DMS53 treated with DMSO at 0.1 percent for 48 hours (cell line): ENCODE data around the gene WFDC10B.
"Not testable (repeated sequence)": the region's sequence is repeated elsewhere in the genome, so short reads cannot be mapped to it uniquely, and the experiment has no call there.

Experiments
- DNase-seq: peaks from one replicate; lab custom pipeline; 2025; ENCODE audit not compliant: unreplicated experiment; lab: John Stamatoyannopoulos, UW

The WFDC10B gene

GRCh38 chr20:45704969-45705637 lies at the start of gene WFDC10B:
WFDC10B (minus strand) TSS chr20:45705019; CDS start chr20:45685992, 19,027 bp downstream.
- DNase-seq = no peak

GRCh38 chr20:45752746-45753145 lies 47.9 kb upstream of the WFDC10B start:
- DNase-seq = no peak

GRCh38 chr20:45751721-45752120 lies 46.9 kb upstream of the WFDC10B start:
- no peak for DNase-seq

- no peak for DNase-seq
These were observed 40.2 kb upstream of the WFDC10B start for GRCh38 chr20:45745015-45745414.

GRCh38 chr20:45742596-45742995 lies 37.8 kb upstream of the WFDC10B start:
- no peak for DNase-seq

GRCh38 chr20:45735988-45736387 lies 31.2 kb upstream of the WFDC10B start:
- no peak for DNase-seq

GRCh38 chr20:45735552-45735951 lies 30.7 kb upstream of the WFDC10B start:
- DNase-seq = no peak

- no peak for DNase-seq
These were observed 27.4 kb upstream of the WFDC10B start for GRCh38 chr20:45732199-45732598.

- DNase-seq = no peak
These were observed 22.2 kb upstream of the WFDC10B start for GRCh38 chr20:45727044-45727443.

- DNase-seq = no peak
These were observed 20.3 kb upstream of the WFDC10B start for GRCh38 chr20:45725134-45725533.

- no peak for DNase-seq
These were observed 17.2 kb upstream of the WFDC10B start, which contains the start of gene SPINT4 for GRCh38 chr20:45722047-45722446. SPINT4 (plus strand) TSS chr20:45722347; CDS start chr20:45722368, 21 bp downstream.

GRCh38 chr20:45716141-45716688 lies 11.4 kb upstream of the WFDC10B start:
- DNase-seq = not testable (repeated sequence)

GRCh38 chr20:45701873-45702272 lies 2.9 kb downstream of the WFDC10B start, which contains the start of gene WFDC13:
WFDC13 (plus strand) TSS chr20:45702038; CDS start chr20:45702124, 86 bp downstream.
- no peak for DNase-seq

- no peak for DNase-seq
These were observed 3.7 kb downstream of the WFDC10B start for GRCh38 chr20:45701104-45701503.

GRCh38 chr20:45695496-45695895 lies 9.3 kb downstream of the WFDC10B start:
- DNase-seq = no peak

GRCh38 chr20:45693346-45693745 lies 11.5 kb downstream of the WFDC10B start:
- not testable (repeated sequence) for DNase-seq

GRCh38 chr20:45685896-45686295 lies 18.9 kb downstream of the WFDC10B start:
- no peak for DNase-seq

GRCh38 chr20:45679650-45680049 lies 25.2 kb downstream of the WFDC10B start:
- DNase-seq = no peak

GRCh38 chr20:45672765-45673164 lies 32.1 kb downstream of the WFDC10B start:
- DNase-seq = no peak

GRCh38 chr20:45670139-45670538 lies 34.7 kb downstream of the WFDC10B start, which contains the start of gene WFDC11:
WFDC11 (minus strand) TSS chr20:45670239; CDS start chr20:45650600, 19,639 bp downstream.
- DNase-seq = no peak

GRCh38 chr20:45657038-45657437 lies 47.8 kb downstream of the WFDC10B start:
- not testable (repeated sequence) for DNase-seq

- peak; percentile 66 for DNase-seq
These were observed 53.1 kb downstream of the WFDC10B start for GRCh38 chr20:45651726-45652125.
